Ovary (tissue), 9 donors: ENCODE measurements around the gene TP53I3. TPM values are rescaled to one million over a fixed set of nuclear protein-coding genes. Genes with fewer than 3 reads are reported as not detected.
"Not testable (repeated sequence)": the region's sequence is repeated elsewhere in the genome, so short reads cannot be mapped to it uniquely, and the experiment has no call there.

ENCODE experiments used
- DNase-seq, 5 donors: peaks; one replicate each; pipeline ENCODE4 v3.0.0-alpha.2; 2019 to 2020
- H3K27ac ChIP-seq, 2 donors: fragments of 200-600 bp; one replicate each; pipeline versions ENCODE4 v1.5.1 to v1.8.0; 2019 to 2022
- H3K27me3 ChIP-seq: fragments of 200-600 bp; one replicate; pipeline ENCODE4 v1.8.0; 2022
- H3K36me3 ChIP-seq: fragments of 200-600 bp; sonication (generic); one replicate; pipeline ENCODE4 v1.5.1; 2019
- H3K4me1 ChIP-seq: one replicate; pipeline ENCODE4 v1.8.1; 2013; ENCODE audit warnings: mild to moderate bottlenecking, moderate library complexity; ENCODE audit not compliant: insufficient read depth
- H3K4me3 ChIP-seq: fragments of 200-600 bp; sonication (generic); one replicate; pipeline ENCODE4 v1.5.1; 2017
- H3K9me3 ChIP-seq, 2 donors: fragments of 200-600 bp in 1 of 2; sonication (generic) in 1 of 2; one replicate each; pipeline versions ENCODE4 v1.5.1 to v1.8.1; 2013 to 2019; ENCODE audit warnings: mild to moderate bottlenecking in 1 of 2, moderate library complexity in 1 of 2
- CTCF ChIP-seq, 3 donors: fragments of 450-650 bp in 2 of 3; fragments of 200-600 bp in 1 of 3; IDR thresholded peaks; one replicate each; pipeline versions ENCODE4 v1.5.1 to v1.8.0; 2016 to 2022; ENCODE audit warnings: antibody characterized with exemption in 3 of 3, mild to moderate bottlenecking in 1 of 3
- EP300 ChIP-seq: sonication (generic); formaldehyde crosslinking; IDR thresholded peaks from one replicate; pipeline ENCODE4 v1.6.1; 2017; ENCODE audit warnings: antibody characterized with exemption
- POLR2A ChIP-seq: fragments of 450-650 bp; IDR thresholded peaks from one replicate; pipeline ENCODE4 v1.6.1; 2017; ENCODE audit warnings: antibody characterized with exemption, mild to moderate bottlenecking, moderate library complexity
- WGBS, 3 donors: extraction: QIAGEN DNeasy Blood & Tissue Kit in 1 of 3; methylation state at CpG; one replicate each; pipeline versions ENCODE4 v1.1.5 to v1.1.7; 2013 to 2017; 5-methylcytosine and 5-hydroxymethylcytosine counted together
- intact Hi-C, 4 donors: fragments of 100-400 bp; cut with DNase I; formaldehyde crosslinking; loops; one replicate each; pipeline versions ENCODE4 v1.11.0 to v1.15.1; 2022 to 2023
- polyA plus RNA-seq, 2 donors: library from polyadenylated mRNA; stranded (reverse); fragments of 200-250 nt in 1 of 2; fragments of 350-450 nt in 1 of 2; fragmentation: Illumina TruSeq in 1 of 2; extraction: RNeasy Lipid Tissue Mini Kit (QIAGEN cat#74804) in 1 of 2; gene quantifications; one replicate each; pipeline ENCODE4 v1.2.3, GENCODE V29; 2013 to 2014
- total RNA-seq, 7 donors: library from RNA; depleted of rRNA in 2 of 7; stranded (reverse); fragments of >200 nt in 2 of 7; fragmentation: NEBNext Ultra II Directional in 3 of 7; extraction: Animal tissue kit (Norgen Biotek cat#: 25700) in 3 of 7; gene quantifications; one replicate each; pipeline versions ENCODE4 v1.1.0 to v1.2.4, GENCODE V29; 2016 to 2023
- donor health status: DM: no; HTN: no; CAD: no; lungs with moderate emphysema.
- donor health status: DM: no; HTN: no; CAD: no.
- donor health status: Bipolar disorder and iron deficiency.
- donor health status: DM: yes; HTN: yes; CAD: no.
- donor health status: DM: no; HTN: no; CAD: no.
- donor health status: DM: yes; HTN: yes; CAD: no.

The TP53I3 gene
- total and polyA plus RNA-seq, 9 donors: 1.6 to 28.1 (median 10.3) TPM

GRCh38 chr2:24117902-24118301 is 33.3 kb upstream of the TP53I3 start:
- no peaks in the 10 kb centered on the region for H3K27me3 ChIP-seq
- no peak overlapping the region for H3K27ac ChIP-seq
- DNase-seq: no peak
- peaks cover 1% of the 10 kb centered on the region for H3K4me1 ChIP-seq
- 88 to 95% (median 95%) methylated on average over 1 of the region's 1 CpG for WGBS, 3 donors
- no peaks in the 10 kb centered on the region for H3K36me3 ChIP-seq
- no peak overlapping the region for H3K4me3 ChIP-seq
- TF ChIP-seq POLR2A (no peak), EP300 (no peak), CTCF (IDR thresholded peaks at IDR 0.05) (no peak)
- intact Hi-C loops: loop anchor here in 1 of 4 donors (5.0 kb wide), 1 partner anchor 254 kb away; no protein-coding TSS in a partner anchor
- H3K9me3 ChIP-seq: no peaks in the 10 kb centered on the region

GRCh38 chr2:24115057-24115456 is 30.4 kb upstream of the TP53I3 start:
- DNase-seq: no peak
- WGBS, 3 donors: 5 to 10% (median 5%) methylated on average over 2 of the region's 2 CpGs
- Histone ChIP-seq H3K4me1 (peaks cover 7% of the 10 kb centered on the region), H3K4me3 (no peak overlapping the region), H3K9me3 (no peaks in the 10 kb centered on the region), H3K27ac (no peak overlapping the region), H3K27me3 (no peaks in the 10 kb centered on the region), H3K36me3 (no peaks in the 10 kb centered on the region)
- intact Hi-C loops: loop anchor here in 1 of 4 donors (5.0 kb wide), 1 partner anchor 257 kb away; no protein-coding TSS in a partner anchor
- TF ChIP-seq CTCF (IDR thresholded peaks at IDR 0.05) (no peak), POLR2A (no peak), EP300 (no peak)

- Histone ChIP-seq H3K4me1 (peaks cover 7% of the 10 kb centered on the region), H3K9me3 (no peaks in the 10 kb centered on the region), H3K4me3 (no peak overlapping the region), H3K27ac (no peak overlapping the region), H3K27me3 (no peaks in the 10 kb centered on the region), H3K36me3 (no peaks in the 10 kb centered on the region)
- no peak for TF ChIP-seq CTCF (IDR thresholded peaks at IDR 0.05)
- TF ChIP-seq EP300: no peak
- TF ChIP-seq POLR2A: no peak
- WGBS, 3 donors: 8 to 20% (median 10%) methylated on average over 2 of the region's 2 CpGs
- intact Hi-C loops: no loop called here
- no peak for DNase-seq
Measured at GRCh38 chr2:24111407-24111901, 26.8 kb upstream of the TP53I3 start.

GRCh38 chr2:24110660-24111303 is 26.1 kb upstream of the TP53I3 start:
- Histone ChIP-seq H3K27me3 (no peaks in the 10 kb centered on the region), H3K4me3 (no peak overlapping the region), H3K27ac (no peak overlapping the region), H3K36me3 (no peaks in the 10 kb centered on the region), H3K4me1 (peaks cover 7% of the 10 kb centered on the region), H3K9me3 (no peaks in the 10 kb centered on the region)
- no peak for DNase-seq
- WGBS, 3 donors: 69 to 77% (median 73%) methylated on average over 7 of the region's 7 CpGs
- TF ChIP-seq EP300 (no peak), CTCF (IDR thresholded peaks at IDR 0.05) (no peak), POLR2A (no peak)
- intact Hi-C loops: no loop called here

GRCh38 chr2:24109431-24109830 is 24.8 kb upstream of the TP53I3 start:
- H3K27me3 ChIP-seq, H3K4me1 ChIP-seq, H3K36me3 ChIP-seq, H3K27ac ChIP-seq, DNase-seq, H3K9me3 ChIP-seq, intact Hi-C loops, H3K4me3 ChIP-seq: not testable (repeated sequence)
- 95 to 100% (median 98%) methylated on average over 1 of the region's 1 CpG for whole genome bisulfite sequencing, 3 donors
